HepG2 (cell line): ENCODE measurements around the gene CAST. TPM values are rescaled to one million over a fixed set of nuclear protein-coding genes. Genes with fewer than 3 reads are reported as not detected.

ENCODE experiments used
- BATF2 ChIP-seq: sonication (generic); formaldehyde crosslinking; IDR thresholded peaks from 2 replicates; pipeline ENCODE4 v1.8.0; 2022; ENCODE audit warnings: mild to moderate bottlenecking, missing genetic modification reagents, moderate library complexity
- CHD2 ChIP-seq: IDR thresholded peaks from 2 replicates; pipeline ENCODE4 v1.6.1; 2011; ENCODE audit warnings: low read depth, low read length, improper control_type of control experiment
- ESRRA ChIP-seq: sonication (generic); formaldehyde crosslinking; IDR thresholded peaks from 2 replicates; pipeline ENCODE4 v1.5.1; 2020; ENCODE audit warnings: mild to moderate bottlenecking, low read depth, missing genetic modification reagents
- KLF12 ChIP-seq: sonication (generic); formaldehyde crosslinking; IDR thresholded peaks from 2 replicates; pipeline ENCODE4 v1.4.0; 2020; ENCODE audit warnings: missing genetic modification reagents, borderline replicate concordance
- KLF6 ChIP-seq: IDR thresholded peaks from 2 replicates; pipeline ENCODE4 v1.8.0; 2016; ENCODE audit warnings: missing biosample characterization, missing genetic modification reagents
- MAZ ChIP-seq, 2 experiments: sonication (generic) in 1 of 2; formaldehyde crosslinking in 1 of 2; IDR thresholded peaks; 2 replicates each; pipeline versions ENCODE4 v1.5.0 to v1.6.1; 2012 to 2020; ENCODE audit warnings: low read depth in 2 of 2, mild to moderate bottlenecking in 2 of 2, borderline replicate concordance in 1 of 2, improper control_type of control experiment in 1 of 2, low read length in 1 of 2, missing genetic modification reagents in 1 of 2, moderate library complexity in 1 of 2
- MYC ChIP-seq: sonication (generic); formaldehyde crosslinking; IDR thresholded peaks from 2 replicates; pipeline ENCODE4 v1.9.0; 2021; ENCODE audit warnings: missing genetic modification reagents, borderline replicate concordance
- REST ChIP-seq, 2 experiments: IDR thresholded peaks; 2 replicates each; pipeline ENCODE4 v1.6.1; 2011 to 2012; ENCODE audit warnings: low read length in 2 of 2, borderline replicate concordance in 1 of 2, low read depth in 1 of 2, mild to moderate bottlenecking in 1 of 2, moderate library complexity in 1 of 2
- SAP130 ChIP-seq: IDR thresholded peaks from 2 replicates; pipeline ENCODE4 v1.6.1; 2016; ENCODE audit warnings: low read depth
- THYN1 ChIP-seq: sonication (generic); formaldehyde crosslinking; IDR thresholded peaks from 2 replicates; pipeline ENCODE4 v1.8.1; 2023; ENCODE audit warnings: low read depth, mild to moderate bottlenecking, moderate library complexity, missing genetic modification reagents, borderline replicate concordance
- ZNF280D ChIP-seq: sonication (generic); formaldehyde crosslinking; IDR thresholded peaks from 2 replicates; pipeline ENCODE4 v1.5.1; 2020; ENCODE audit warnings: mild to moderate bottlenecking, missing genetic modification reagents
- ZNF512B ChIP-seq: sonication (generic); formaldehyde crosslinking; IDR thresholded peaks from 2 replicates; pipeline ENCODE4 v1.5.1; 2020; ENCODE audit warnings: missing genetic modification reagents, mild to moderate bottlenecking, borderline replicate concordance
- ZNF556 ChIP-seq: sonication (generic); formaldehyde crosslinking; IDR thresholded peaks from 2 replicates; pipeline ENCODE4 v1.4.0; 2020; ENCODE audit warnings: mild to moderate bottlenecking, missing genetic modification reagents, borderline replicate concordance
- ZNF580 ChIP-seq: IDR thresholded peaks from 2 replicates; pipeline ENCODE4 v1.6.1; 2016; ENCODE audit warnings: low read depth, borderline replicate concordance
- ZNF737 ChIP-seq: sonication (generic); formaldehyde crosslinking; IDR thresholded peaks from 2 replicates; pipeline ENCODE4 v1.5.0; 2020; ENCODE audit warnings: missing genetic modification reagents, mild to moderate bottlenecking, borderline replicate concordance
- ZNF883 ChIP-seq: sonication (generic); formaldehyde crosslinking; IDR thresholded peaks from 2 replicates; pipeline ENCODE4 v1.5.1; 2020; ENCODE audit warnings: mild to moderate bottlenecking, missing genetic modification reagents; ENCODE audit errors: not compliant biosample characterization
- ZSCAN21 ChIP-seq: sonication (generic); formaldehyde crosslinking; IDR thresholded peaks from 2 replicates; pipeline ENCODE4 v1.8.0; 2022; ENCODE audit warnings: mild to moderate bottlenecking, missing genetic modification reagents, moderate library complexity, borderline replicate concordance
- polyA plus RNA-seq, 8 experiments: library from polyadenylated mRNA; depleted of rRNA in 3 of 8; stranded (reverse) in 7 of 8; unstranded in 1 of 8; fragments of >200 nt; fragmentation: Illumina TruSeq in 4 of 8; extraction: Trizol in 4 of 8; gene quantifications; 2 replicates each; pipeline versions ENCODE4 v1.2.1 to v1.2.3, GENCODE V29; 2011 to 2016; ENCODE audit warnings: low read depth in 4 of 8, missing spikeins in 1 of 8, mixed read lengths in 1 of 8; ENCODE audit not compliant: insufficient read depth in 1 of 8
- total RNA-seq, 5 experiments: library from RNA; depleted of rRNA; stranded (reverse); fragments of >200 nt; fragmentation: Illumina TruSeq; extraction: Trizol; gene quantifications; 2 replicates each; pipeline ENCODE4 v1.2.3, GENCODE V29; 2016; ENCODE audit warnings: low read depth in 1 of 5

CAST gene
- total and polyA plus RNA-seq, 2 of the 13 experiments (the other 11 are each of a cell fraction or from before 2014, with no cell fraction given): 42.1 to 67.6 TPM

- TF ChIP-seq BATF2 (CRISPR knock-in tag): no peak
- TF ChIP-seq KLF12 (CRISPR knock-in tag): peak; percentile 56; the same call in 1 of the 2 replicates
- no peak for TF ChIP-seq ZNF512B
- peak in 1 of 2 experiments; percentile 41; a peak in 1 of 4 replicates for TF ChIP-seq REST (IDR thresholded peaks at IDR 0.05; ENCODE audit: borderline replicate concordance in 1 of 2, low read depth in 1 of 2, low read length in 2 of 2)
- TF ChIP-seq ZSCAN21 (CRISPR knock-in tag): no peak
- 0 out of 2 replicates have a peak, but pooled peaks have one; percentile 3 for TF ChIP-seq ZNF280D
- peak; percentile 27; the same call in 1 of the 2 replicates for TF ChIP-seq SAP130
- TF ChIP-seq ESRRA: no peak
- TF ChIP-seq ZNF737: no peak
- 0 out of 2 replicates have a peak, but pooled peaks have one; percentile 22 for TF ChIP-seq MAZ (IDR thresholded peaks at IDR 0.05; ENCODE audit: borderline replicate concordance, low read depth, low read length)
- no peak; the same call in 1 of the 2 replicates for TF ChIP-seq MAZ (CRISPR knock-in tag; IDR thresholded peaks at IDR 0.05; ENCODE audit: low read depth)
- TF ChIP-seq ZNF556 (CRISPR knock-in tag): 0 out of 2 replicates have a peak, but pooled peaks have one; percentile 40
- no peak for TF ChIP-seq ZNF580 (CRISPR knock-in tag)
- no peak for TF ChIP-seq ZNF883 (CRISPR knock-in tag)
- TF ChIP-seq CHD2: no peak
- peak; percentile 11; the same call in 1 of the 2 replicates for TF ChIP-seq MYC
- no peak; the same call in none of the 2 replicates for TF ChIP-seq KLF6 (CRISPR knock-in tag)
- no peak for TF ChIP-seq THYN1 (CRISPR knock-in tag)
These were observed 145.0 kb downstream of the CAST start (continued) for GRCh38 chr5:96807075-96807654.
